BLaER1 treated with 17β-estradiol and CSF1 and Interleukin-3, amounts not matched to agents 10 nM and 100 nM (cell line): ENCODE measurements around the gene SYT13.

ENCODE experiments used
- H3K27ac ChIP-seq, 11 experiments: shearing (Covaris generic); formaldehyde crosslinking; 2 replicates each; pipeline ENCODE4 v1.8.1; 2022
- H3K27me3 ChIP-seq, 11 experiments: shearing (Covaris generic); formaldehyde crosslinking; 2 replicates each; pipeline ENCODE4 v1.8.1; 2022
- H3K36me3 ChIP-seq, 11 experiments: shearing (Covaris generic); formaldehyde crosslinking; 2 replicates each; pipeline ENCODE4 v1.8.1; 2022
- H3K4me1 ChIP-seq, 10 experiments: shearing (Covaris generic); formaldehyde crosslinking; 2 replicates each; pipeline ENCODE4 v1.8.1; 2022
- H3K4me2 ChIP-seq, 11 experiments: shearing (Covaris generic); formaldehyde crosslinking; 2 replicates each; pipeline ENCODE4 v1.8.1; 2022
- H3K4me3 ChIP-seq, 10 experiments: shearing (Covaris generic); formaldehyde crosslinking; 2 replicates each; pipeline ENCODE4 v1.8.1; 2022
- H3K9ac ChIP-seq, 11 experiments: shearing (Covaris generic); formaldehyde crosslinking; 2 replicates each; pipeline ENCODE4 v1.8.1; 2022
- H3K9me3 ChIP-seq, 11 experiments: shearing (Covaris generic); formaldehyde crosslinking; replicated peaks in 1 of 11; 2 replicates each; pipeline ENCODE4 v1.8.1; 2022
- H4K20me1 ChIP-seq, 11 experiments: shearing (Covaris generic); formaldehyde crosslinking; 2 replicates each; pipeline ENCODE4 v1.8.1; 2022
- Cebpa-rat ChIP-seq, 11 experiments: shearing (Covaris generic); IDR thresholded peaks; 2 replicates each; pipeline ENCODE4 v1.8.1; 2022

SYT13 gene

GRCh38 chr11:45324459-45324858, 38.3 kb upstream of the SYT13 start:
- Histone ChIP-seq H3K4me3 (no peak overlapping the region), H3K9ac (no peak overlapping the region), H3K4me2 (no peak overlapping the region), H3K27ac (no peak overlapping the region), H3K4me1 (no peaks in the 10 kb centered on the region), H3K36me3 (no peaks in the 10 kb centered on the region), H3K27me3 (no peaks in the 10 kb centered on the region), H4K20me1 (no peaks in the 10 kb centered on the region), H3K9me3 (peaks cover 7 to 21% (median 12%) of the 10 kb centered on the region in 11 experiments; a peak in 16 of 22 replicates)
- TF ChIP-seq Cebpa-rat (IDR thresholded peaks at IDR 0.05), result no peak

GRCh38 chr11:45323601-45324249, 37.6 kb upstream of the SYT13 start:
- Histone ChIP-seq H3K27me3 (no peaks in the 10 kb centered on the region), H4K20me1 (no peaks in the 10 kb centered on the region), H3K9ac (no peak overlapping the region), H3K9me3 (peaks cover 7 to 21% (median 12%) of the 10 kb centered on the region in 11 experiments; a peak in 16 of 22 replicates), H3K4me2 (no peak overlapping the region), H3K4me1 (no peaks in the 10 kb centered on the region), H3K27ac (no peak overlapping the region), H3K4me3 (no peak overlapping the region), H3K36me3 (no peaks in the 10 kb centered on the region)
- no peak for TF ChIP-seq Cebpa-rat (IDR thresholded peaks at IDR 0.05)

- no peak overlapping the region for H3K4me2 ChIP-seq
- no peak for TF ChIP-seq Cebpa-rat (IDR thresholded peaks at IDR 0.05)
- H3K4me3 ChIP-seq, result no peak overlapping the region
- no peaks in the 10 kb centered on the region for H3K36me3 ChIP-seq
- no peaks in the 10 kb centered on the region for H3K4me1 ChIP-seq
- H3K9me3 ChIP-seq, result peaks cover 7 to 19% (median 12%) of the 10 kb centered on the region in 11 experiments; a peak in 16 of 22 replicates
- no peak overlapping the region for H3K27ac ChIP-seq
- H3K27me3 ChIP-seq, result no peaks in the 10 kb centered on the region
- no peaks in the 10 kb centered on the region for H4K20me1 ChIP-seq
- H3K9ac ChIP-seq, result no peak overlapping the region
Measured at GRCh38 chr11:45322891-45323600, 36.9 kb upstream of the SYT13 start.

GRCh38 chr11:45322111-45322705, 36.1 kb upstream of the SYT13 start:
- no peak overlapping the region for H3K4me3 ChIP-seq
- no peaks in the 10 kb centered on the region for H3K36me3 ChIP-seq
- no peaks in the 10 kb centered on the region for H3K4me1 ChIP-seq
- no peak for TF ChIP-seq Cebpa-rat (IDR thresholded peaks at IDR 0.05)
- H3K27ac ChIP-seq, result no peak overlapping the region
- H3K4me2 ChIP-seq, result no peak overlapping the region
- H3K9me3 ChIP-seq, result peaks cover 4 to 11% (median 8%) of the 10 kb centered on the region in 11 experiments; a peak in 16 of 22 replicates
- H4K20me1 ChIP-seq, result no peaks in the 10 kb centered on the region
- H3K9ac ChIP-seq, result no peak overlapping the region
- no peaks in the 10 kb centered on the region for H3K27me3 ChIP-seq

GRCh38 chr11:45321669-45322068, 35.5 kb upstream of the SYT13 start:
- Histone ChIP-seq H4K20me1 (no peaks in the 10 kb centered on the region), H3K9me3 (peaks cover 0 to 6% (median 3%) of the 10 kb centered on the region in 11 experiments; a peak in 7 of 22 replicates), H3K4me2 (no peak overlapping the region), H3K4me1 (no peaks in the 10 kb centered on the region), H3K9ac (no peak overlapping the region), H3K27ac (no peak overlapping the region), H3K4me3 (no peak overlapping the region), H3K36me3 (no peaks in the 10 kb centered on the region), H3K27me3 (no peaks in the 10 kb centered on the region)
- TF ChIP-seq Cebpa-rat (IDR thresholded peaks at IDR 0.05), result no peak

- no peaks in the 10 kb centered on the region for H3K27me3 ChIP-seq
- H4K20me1 ChIP-seq, result no peaks in the 10 kb centered on the region
- H3K9me3 ChIP-seq, result peaks cover 0 to under 1% (median 0%) of the 10 kb centered on the region in 11 experiments; a peak in 2 of 22 replicates
Measured at GRCh38 chr11:45321031-45321595, 35.0 kb upstream of the SYT13 start.

GRCh38 chr11:45320371-45320770, 34.2 kb upstream of the SYT13 start:
- Histone ChIP-seq H4K20me1 (no peaks in the 10 kb centered on the region), H3K27ac (no peak overlapping the region), H3K9me3 (no peaks in the 10 kb centered on the region), H3K4me3 (no peak overlapping the region), H3K27me3 (no peaks in the 10 kb centered on the region), H3K36me3 (no peaks in the 10 kb centered on the region), H3K4me1 (no peaks in the 10 kb centered on the region), H3K4me2 (no peak overlapping the region), H3K9ac (no peak overlapping the region)
- no peak for TF ChIP-seq Cebpa-rat (IDR thresholded peaks at IDR 0.05)

More at GRCh38 chr11:45321031-45321595, 35.0 kb upstream of the SYT13 start:
- Histone ChIP-seq H3K4me2 (no peak overlapping the region), H3K9ac (no peak overlapping the region), H3K36me3 (no peaks in the 10 kb centered on the region), H3K4me1 (no peaks in the 10 kb centered on the region), H3K27ac (no peak overlapping the region), H3K4me3 (no peak overlapping the region)
- no peak for TF ChIP-seq Cebpa-rat (IDR thresholded peaks at IDR 0.05)

GRCh38 chr11:45319077-45319476, 32.9 kb upstream of the SYT13 start:
- H4K20me1 ChIP-seq, result no peaks in the 10 kb centered on the region
- no peak overlapping the region for H3K27ac ChIP-seq
- H3K36me3 ChIP-seq, result no peaks in the 10 kb centered on the region
- H3K4me3 ChIP-seq, result no peak overlapping the region
- no peaks in the 10 kb centered on the region for H3K27me3 ChIP-seq
- H3K9me3 ChIP-seq, result no peaks in the 10 kb centered on the region
- TF ChIP-seq Cebpa-rat (IDR thresholded peaks at IDR 0.05), result no peak
- H3K4me1 ChIP-seq, result no peaks in the 10 kb centered on the region
- no peak overlapping the region for H3K4me2 ChIP-seq
- H3K9ac ChIP-seq, result no peak overlapping the region

GRCh38 chr11:45318516-45318915, 32.4 kb upstream of the SYT13 start:
- H3K4me2 ChIP-seq, result no peak overlapping the region
- no peaks in the 10 kb centered on the region for H4K20me1 ChIP-seq
- no peak overlapping the region for H3K4me3 ChIP-seq
- TF ChIP-seq Cebpa-rat (IDR thresholded peaks at IDR 0.05), result no peak
- no peak overlapping the region for H3K9ac ChIP-seq
- H3K27me3 ChIP-seq, result no peaks in the 10 kb centered on the region
- H3K36me3 ChIP-seq, result no peaks in the 10 kb centered on the region
- H3K27ac ChIP-seq, result no peak overlapping the region
- H3K9me3 ChIP-seq, result no peaks in the 10 kb centered on the region
- H3K4me1 ChIP-seq, result no peaks in the 10 kb centered on the region
